Upper lobe of right lung (tissue), 1 donor: ENCODE measurements around the gene ERCC6L2. TPM values are rescaled to one million over a fixed set of nuclear protein-coding genes. Genes with fewer than 3 reads are reported as not detected.

ENCODE experiments used
- ATAC-seq: fragments of 200-7000 bp; cut with Tn5 transposase; one replicate; pipeline ENCODE4 v1.9.1; 2020; ENCODE audit warnings: mild to moderate bottlenecking, moderate library complexity
- DNase-seq: peaks from one replicate; pipeline ENCODE4 v3.0.0-alpha.2; 2020
- H3K27ac ChIP-seq: fragments of 200-600 bp; one replicate; pipeline ENCODE4 v1.8.0; 2022
- H3K27me3 ChIP-seq: fragments of 200-600 bp; one replicate; pipeline ENCODE4 v1.8.0; 2022; ENCODE audit warnings: mild to moderate bottlenecking
- H3K36me3 ChIP-seq: fragments of 200-600 bp; one replicate; pipeline ENCODE4 v1.8.0; 2022
- H3K4me1 ChIP-seq: fragments of 200-600 bp; one replicate; pipeline ENCODE4 v1.8.0; 2022
- H3K4me3 ChIP-seq: fragments of 200-600 bp; one replicate; pipeline ENCODE4 v1.8.0; 2022; ENCODE audit warnings: mild to moderate bottlenecking
- H3K9me3 ChIP-seq: fragments of 200-600 bp; one replicate; pipeline ENCODE4 v1.8.0; 2022
- intact Hi-C: fragments of 100-400 bp; cut with DNase I; formaldehyde crosslinking; loops from one replicate; pipeline ENCODE4 v1.11.0; 2022
- total RNA-seq: library from RNA; stranded (reverse); fragmentation: NEBNext Ultra II Directional; extraction: Animal tissue kit (Norgen Biotek cat#: 25700); gene quantifications from one replicate; pipeline ENCODE4 v1.2.1, GENCODE V29; 2021
- TF ChIP-seq, protein P1 (sequence below): fragments of 200-600 bp; IDR thresholded peaks from one replicate; pipeline ENCODE4 v1.8.0; 2022; ENCODE audit warnings: antibody characterized with exemption
- donor health status: DM: no; HTN: yes; CAD: no; lungs with severe emphysema.

ERCC6L2 gene
- total RNA-seq, 1 donor from 2014 or later = 43.8 TPM

DNA sequence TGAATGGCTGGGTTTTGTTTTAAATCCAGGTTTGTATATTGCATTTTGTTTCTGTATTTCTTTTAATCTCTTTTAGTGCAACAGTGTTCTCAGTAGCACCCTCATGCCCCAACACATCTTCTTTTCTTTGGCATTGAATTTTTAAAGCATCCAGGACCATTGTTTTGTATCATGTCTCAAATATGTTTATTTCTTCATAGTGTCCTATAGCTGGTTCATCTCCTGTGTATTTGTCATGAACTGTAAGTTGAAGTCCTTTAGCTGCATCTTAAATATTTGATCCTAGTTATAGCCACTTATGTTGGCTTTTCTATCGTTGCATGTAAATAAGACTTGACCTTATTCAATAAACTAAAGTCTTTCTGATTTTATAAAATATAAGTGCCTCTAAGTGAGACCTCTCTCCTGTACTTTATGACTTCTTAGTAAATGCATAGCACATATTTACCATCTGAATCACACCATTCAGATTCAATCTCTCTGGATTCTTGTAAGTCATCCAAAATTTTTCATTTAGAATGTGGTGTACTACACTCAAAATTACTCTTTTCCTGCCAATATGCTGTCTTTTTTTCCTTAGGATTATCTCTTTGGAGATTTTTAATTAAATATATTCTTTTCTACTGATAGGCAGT is 21.0 kb upstream of the ERCC6L2 start:
- DNase-seq (no peak), ATAC-seq (no peak)
- Histone ChIP-seq H3K27me3 (no peaks in the 10 kb centered on the region), H3K27ac (no peak overlapping the region), H3K4me1 (no peaks in the 10 kb centered on the region), H3K9me3 (no peaks in the 10 kb centered on the region), H3K4me3 (no peak overlapping the region), H3K36me3 (no peaks in the 10 kb centered on the region)
- intact Hi-C loops = no loop called here
- TF ChIP-seq, protein P1, sequence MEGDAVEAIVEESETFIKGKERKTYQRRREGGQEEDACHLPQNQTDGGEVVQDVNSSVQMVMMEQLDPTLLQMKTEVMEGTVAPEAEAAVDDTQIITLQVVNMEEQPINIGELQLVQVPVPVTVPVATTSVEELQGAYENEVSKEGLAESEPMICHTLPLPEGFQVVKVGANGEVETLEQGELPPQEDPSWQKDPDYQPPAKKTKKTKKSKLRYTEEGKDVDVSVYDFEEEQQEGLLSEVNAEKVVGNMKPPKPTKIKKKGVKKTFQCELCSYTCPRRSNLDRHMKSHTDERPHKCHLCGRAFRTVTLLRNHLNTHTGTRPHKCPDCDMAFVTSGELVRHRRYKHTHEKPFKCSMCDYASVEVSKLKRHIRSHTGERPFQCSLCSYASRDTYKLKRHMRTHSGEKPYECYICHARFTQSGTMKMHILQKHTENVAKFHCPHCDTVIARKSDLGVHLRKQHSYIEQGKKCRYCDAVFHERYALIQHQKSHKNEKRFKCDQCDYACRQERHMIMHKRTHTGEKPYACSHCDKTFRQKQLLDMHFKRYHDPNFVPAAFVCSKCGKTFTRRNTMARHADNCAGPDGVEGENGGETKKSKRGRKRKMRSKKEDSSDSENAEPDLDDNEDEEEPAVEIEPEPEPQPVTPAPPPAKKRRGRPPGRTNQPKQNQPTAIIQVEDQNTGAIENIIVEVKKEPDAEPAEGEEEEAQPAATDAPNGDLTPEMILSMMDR = no peak

DNA sequence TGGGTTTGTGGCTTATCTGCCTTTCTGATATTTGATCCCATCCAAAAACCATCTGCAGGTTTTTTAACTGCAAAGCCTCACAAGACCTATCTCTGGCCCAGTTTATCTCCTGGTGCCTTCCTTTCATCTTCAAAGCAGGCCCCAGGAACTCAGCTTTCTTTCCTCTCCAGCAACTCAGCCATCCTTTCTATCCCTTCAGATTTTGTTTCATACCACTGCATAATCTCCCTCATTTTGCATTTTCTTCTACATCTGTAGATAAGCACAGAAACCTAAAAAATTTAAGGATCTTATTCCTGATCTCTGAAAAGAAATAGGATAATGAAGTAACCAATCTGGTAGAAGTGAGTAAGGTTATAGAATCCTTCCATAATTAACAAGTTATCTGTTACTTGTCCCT is 19.5 kb upstream of the ERCC6L2 start:
- intact Hi-C loops = no loop called here
- H3K4me1 ChIP-seq = no peaks in the 10 kb centered on the region
- TF ChIP-seq, protein P1 = no peak
- no peaks in the 10 kb centered on the region for H3K9me3 ChIP-seq
- H3K27ac ChIP-seq = no peak overlapping the region
- no peak for ATAC-seq
- no peak for DNase-seq
- no peaks in the 10 kb centered on the region for H3K27me3 ChIP-seq
- H3K4me3 ChIP-seq = no peak overlapping the region
- no peaks in the 10 kb centered on the region for H3K36me3 ChIP-seq

- TF ChIP-seq, protein P1 = no peak
- no peaks in the 10 kb centered on the region for H3K4me1 ChIP-seq
Measured at GRCh38 chr9:95857124-95857523, 18.4 kb upstream of the ERCC6L2 start.

DNA sequence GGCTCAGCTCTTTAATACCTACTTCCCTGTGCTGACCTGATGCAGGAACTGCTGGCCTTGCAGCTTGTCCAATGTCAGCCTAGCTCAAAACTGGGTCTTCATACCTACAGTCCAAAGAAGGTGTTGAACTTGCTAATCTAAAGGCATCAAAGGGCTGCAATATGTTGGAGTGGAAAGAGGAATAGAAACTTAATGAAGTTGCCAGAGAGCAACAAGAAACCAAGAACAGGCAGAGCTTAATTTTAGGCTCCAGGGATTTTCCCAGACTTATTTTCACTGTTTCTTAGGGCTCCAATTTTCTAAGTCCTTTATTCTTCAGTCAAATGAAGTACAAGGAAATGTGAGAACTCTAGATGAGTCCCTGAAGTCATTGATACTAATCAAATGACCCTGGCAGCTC is 17.6 kb upstream of the ERCC6L2 start:
- ATAC-seq = no peak
- Histone ChIP-seq H3K4me1 (no peaks in the 10 kb centered on the region), H3K9me3 (peaks cover 5% of the 10 kb centered on the region), H3K27ac (no peak overlapping the region), H3K36me3 (no peaks in the 10 kb centered on the region), H3K27me3 (no peaks in the 10 kb centered on the region), H3K4me3 (no peak overlapping the region)
- intact Hi-C loops = no loop called here
- DNase-seq = no peak
- TF ChIP-seq, protein P1 = no peak

More at GRCh38 chr9:95857124-95857523, 18.4 kb upstream of the ERCC6L2 start:
- Histone ChIP-seq H3K27ac (no peak overlapping the region), H3K9me3 (peaks cover 3% of the 10 kb centered on the region), H3K27me3 (no peaks in the 10 kb centered on the region), H3K36me3 (no peaks in the 10 kb centered on the region), H3K4me3 (no peak overlapping the region)
- ATAC-seq (no peak), DNase-seq (no peak)
- intact Hi-C loops = no loop called here

DNA sequence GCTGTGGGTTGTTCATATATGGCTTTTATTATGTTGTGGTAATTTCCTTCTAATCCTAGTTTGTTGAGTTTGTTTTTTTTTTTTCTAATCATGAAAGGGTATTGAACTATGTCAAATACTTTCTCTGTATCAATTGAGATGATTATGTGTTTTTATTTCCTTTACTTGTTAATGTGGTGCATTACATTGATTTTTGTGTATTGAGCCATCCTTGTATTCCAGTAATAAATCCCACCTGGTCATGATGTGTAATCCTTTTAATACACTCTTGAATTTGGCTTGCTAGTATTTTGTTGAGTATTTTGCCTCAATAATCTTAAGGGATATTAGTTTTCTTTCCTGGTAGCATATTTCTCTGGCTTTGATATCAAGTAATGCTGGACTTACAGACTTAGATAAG is 13.1 kb upstream of the ERCC6L2 start:
- no peak for ATAC-seq
- Histone ChIP-seq H3K4me1 (no peaks in the 10 kb centered on the region), H3K4me3 (no peak overlapping the region), H3K9me3 (peaks cover 5% of the 10 kb centered on the region), H3K27ac (no peak overlapping the region), H3K27me3 (no peaks in the 10 kb centered on the region), H3K36me3 (no peaks in the 10 kb centered on the region)
- TF ChIP-seq, protein P1 = no peak
- intact Hi-C loops = no loop called here
- DNase-seq = no peak
